HepG2 (cell line): ENCODE data around the gene CELSR2. TPM values are rescaled to one million over a fixed set of nuclear protein-coding genes. Genes with fewer than 3 reads are reported as not detected.

Experiments used
- ATAC-seq: fragments of 200-7000 bp; cut with Tn5 transposase; 3 replicates; pipeline ENCODE4 v1.9.1; 2020; ENCODE audit warnings: mild to moderate bottlenecking, moderate library complexity
- BruUV-seq: library from RNA; stranded (reverse); fragments of 400-500 nt; replicated peaks from 2 replicates; lab custom pipeline; 2021; lab: Mats Ljungman, UMichigan
- CTCF ChIA-PET: fragments of 300-600 bp; formaldehyde crosslinking; extraction: SDS; loops from one replicate; lab custom pipeline; 2021; ENCODE audit warnings: low total read pairs, inconsistent platforms, low intra/inter-chr PET ratio; lab: Yijun Ruan, JAX
- POLR2A ChIA-PET: fragments of 350-600 bp; sonication (Branson Sonifier 250); formaldehyde crosslinking; loops from one replicate; lab custom pipeline; 2020; ENCODE audit warnings: antibody characterized with exemption, inconsistent platforms; lab: Yijun Ruan, JAX
- DNase-seq: peaks from one replicate; pipeline ENCODE4 v3.0.0-alpha.2; 2015; ENCODE audit warnings: low spot score
- FAIRE-seq: peaks from 3 replicates; lab custom pipeline; 2011; peaks lifted over from hg19 to GRCh38; lab: Jason Lieb, UNC
- H2AFZ ChIP-seq: one replicate; pipeline ENCODE4 v1.6.1; 2011; ENCODE audit warnings: low read length, inconsistent platforms
- H3K27ac ChIP-seq: fragments of 300-600 bp; 3 replicates; pipeline ENCODE4 v1.8.0; 2011; ENCODE audit warnings: mixed run types, mild to moderate bottlenecking, mixed read lengths, low read length, inconsistent platforms; ENCODE audit not compliant: insufficient read depth; ENCODE audit errors: extremely low read length
- H3K27me3 ChIP-seq, 2 experiments: fragments of 200-600 bp in 1 of 2; 2 replicates in 1 of 2; 3 replicates in 1 of 2; pipeline versions ENCODE4 v1.6.0 to v1.8.0; 2011; ENCODE audit warnings: low read length in 2 of 2, mild to moderate bottlenecking in 2 of 2, moderate library complexity in 2 of 2, inconsistent platforms in 1 of 2; ENCODE audit not compliant: insufficient read depth in 2 of 2, control insufficient read depth in 1 of 2
- H3K36me3 ChIP-seq, 2 experiments: fragments of 200-600 bp in 1 of 2; replicated peaks in 1 of 2; 2 replicates in 1 of 2; 3 replicates in 1 of 2; pipeline versions ENCODE4 v1.5.1 to v1.8.0; 2011; ENCODE audit warnings: low read length in 2 of 2, inconsistent platforms in 1 of 2; ENCODE audit not compliant: insufficient read depth in 2 of 2, control insufficient read depth in 1 of 2
- H3K4me1 ChIP-seq: 2 replicates; pipeline ENCODE4 v1.5.1; 2012; ENCODE audit warnings: low read length, inconsistent platforms; ENCODE audit not compliant: insufficient read depth
- H3K4me2 ChIP-seq: 2 replicates; pipeline ENCODE4 v1.6.0; 2011; ENCODE audit warnings: low read depth, low read length, inconsistent platforms
- H3K4me3 ChIP-seq, 3 experiments: fragments of 200-600 bp in 1 of 3; sonication (generic), shearing (Covaris generic) in 1 of 3; replicated peaks in 1 of 3; 2 replicates each; pipeline ENCODE4 v1.5.1; 2011 to 2016; ENCODE audit warnings: low read length in 3 of 3, inconsistent platforms in 2 of 3, low read depth in 2 of 3, mild to moderate bottlenecking in 2 of 3, control low read depth in 1 of 3, mixed read lengths in 1 of 3; ENCODE audit not compliant: insufficient read depth in 1 of 3
- H3K79me2 ChIP-seq: one replicate; pipeline ENCODE4 v1.6.1; 2011; ENCODE audit warnings: low read length, inconsistent platforms; ENCODE audit not compliant: insufficient read depth
- H3K9ac ChIP-seq: 2 replicates; pipeline ENCODE4 v1.6.0; 2011; ENCODE audit warnings: mild to moderate bottlenecking, low read depth, low read length, inconsistent platforms; ENCODE audit not compliant: insufficient read depth
- H3K9me3 ChIP-seq: 2 replicates; pipeline ENCODE4 v1.5.1; 2012; ENCODE audit warnings: mild to moderate bottlenecking, low read length
- H4K20me1 ChIP-seq: 2 replicates; pipeline ENCODE4 v1.6.0; 2011; ENCODE audit warnings: inconsistent platforms, mild to moderate bottlenecking, low read length, moderate library complexity; ENCODE audit not compliant: insufficient read depth
- ATF1 ChIP-seq: IDR thresholded peaks from 2 replicates; pipeline ENCODE4 v1.6.1; 2016; ENCODE audit warnings: mild to moderate bottlenecking, control low read depth
- ATF7 ChIP-seq, 2 experiments: fragments of 450-650 bp in 1 of 2; sonication (generic) in 1 of 2; formaldehyde crosslinking in 1 of 2; IDR thresholded peaks; 2 replicates each; pipeline versions ENCODE4 v1.4.0 to v1.6.1; 2016 to 2020; ENCODE audit warnings: antibody characterized with exemption in 1 of 2, mild to moderate bottlenecking in 1 of 2, missing genetic modification reagents in 1 of 2
- BCL6 ChIP-seq: IDR thresholded peaks from 2 replicates; pipeline ENCODE4 v1.6.1; 2016; ENCODE audit warnings: missing genetic modification reagents, missing compliant biosample characterization
- CEBPG ChIP-seq: IDR thresholded peaks from 2 replicates; pipeline ENCODE4 v1.6.1; 2016
- HNRNPL ChIP-seq: fragments of 200-400 bp; formaldehyde crosslinking; IDR thresholded peaks from 2 replicates; pipeline ENCODE4 v1.6.1; 2017; ENCODE audit warnings: mild to moderate bottlenecking, low read depth, low read length
- MTF1 ChIP-seq: sonication (generic); formaldehyde crosslinking; IDR thresholded peaks from 2 replicates; pipeline ENCODE4 v1.5.0; 2020; ENCODE audit warnings: missing genetic modification reagents
- NCOA5 ChIP-seq: sonication (generic); formaldehyde crosslinking; IDR thresholded peaks from 2 replicates; pipeline ENCODE4 v1.4.0; 2020; ENCODE audit warnings: missing genetic modification reagents
- ZNF264 ChIP-seq: sonication (generic); formaldehyde crosslinking; IDR thresholded peaks from 2 replicates; pipeline ENCODE4 v1.4.0; 2020; ENCODE audit warnings: missing genetic modification reagents
- WGBS: methylation state at CpG from one replicate; pipeline ENCODE4 v1.1.6; 2017; ENCODE audit warnings: low lambda C conversion rate; 5-methylcytosine and 5-hydroxymethylcytosine counted together
- in situ Hi-C: cut with HindIII; loops from 2 replicates; pipeline ENCODE4 v1.10.0; 2017; ENCODE audit warnings: low pct_unique_long_range_greater_than_20kb; ENCODE audit not compliant: extremely low pct_ligation_motif_present
- intact Hi-C: fragments of 100-400 bp; cut with micrococcal nuclease; formaldehyde crosslinking; loops from one replicate; pipeline ENCODE4 v1.10.0; 2022; ENCODE audit not compliant: unreplicated experiment
- polyA plus RNA-seq, 8 experiments: library from polyadenylated mRNA; depleted of rRNA in 3 of 8; stranded (reverse) in 7 of 8; unstranded in 1 of 8; fragments of >200 nt; fragmentation: Illumina TruSeq in 4 of 8; extraction: Trizol in 4 of 8; gene quantifications; 2 replicates each; pipeline versions ENCODE4 v1.2.1 to v1.2.3, GENCODE V29; 2011 to 2016; ENCODE audit warnings: low read depth in 4 of 8, missing spikeins in 1 of 8, mixed read lengths in 1 of 8; ENCODE audit not compliant: insufficient read depth in 1 of 8
- total RNA-seq, 5 experiments: library from RNA; depleted of rRNA; stranded (reverse); fragments of >200 nt; fragmentation: Illumina TruSeq; extraction: Trizol; gene quantifications; 2 replicates each; pipeline ENCODE4 v1.2.3, GENCODE V29; 2016; ENCODE audit warnings: low read depth in 1 of 5

Gene CELSR2
- total and polyA plus RNA-seq, 2 of the 13 experiments (the other 11 are each of a cell fraction or from before 2014, with no cell fraction given) = 4.0 to 6.6 TPM

- H3K27me3 ChIP-seq = no peaks in the 10 kb centered on the region; a peak in 1 of 5 replicates
- H3K27ac ChIP-seq = no peak overlapping the region
- ATAC-seq = no peak
- intact Hi-C loops (loop anchor here (10.0 kb wide), 1 partner anchor 65 kb away; no protein-coding TSS in a partner anchor), in situ Hi-C loops (no loop called here)
- H3K9me3 ChIP-seq = no peaks in the 10 kb centered on the region
- POLR2A ChIA-PET = interaction anchor here (4.4 kb wide), 1 partner anchor 20 kb away, joined by 28 read pairs; no protein-coding TSS in a partner anchor
- BruUV-seq = no TSS peak
- WGBS = 95% methylated on average over 5 of the region's 5 CpGs
- CTCF ChIA-PET = no interaction called here
- no peak for TF ChIP-seq ATF7 (IDR thresholded peaks at IDR 0.05)
- TF ChIP-seq ATF7 (CRISPR knock-in tag; IDR thresholded peaks at IDR 0.05) = no peak
- no peak for TF ChIP-seq NCOA5 (CRISPR knock-in tag)
- TF ChIP-seq ZNF264 (CRISPR knock-in tag) = no peak
- TF ChIP-seq CEBPG = no peak
- TF ChIP-seq BCL6 (CRISPR knock-in tag) = no peak
- no peak for TF ChIP-seq MTF1 (CRISPR knock-in tag)
- H3K9ac ChIP-seq = no peak overlapping the region
- no peak overlapping the region for H3K4me3 ChIP-seq
- peaks cover 18% of the 10 kb centered on the region for H3K79me2 ChIP-seq
- FAIRE-seq = no peak
- no peak overlapping the region for H3K4me2 ChIP-seq
- peaks cover 4 to 12% of the 10 kb centered on the region in 2 experiments; a peak in 2 of 5 replicates for H3K36me3 ChIP-seq
- DNase-seq = no peak
- H4K20me1 ChIP-seq = no peaks in the 10 kb centered on the region
- H2AFZ ChIP-seq = no peak overlapping the region
- peaks cover 79% of the 10 kb centered on the region for H3K4me1 ChIP-seq
Observed at GRCh38 chr1:109279615-109280278, 30.4 kb downstream of the CELSR2 start.

- POLR2A ChIA-PET = no interaction called here
- DNase-seq = no peak
- TF ChIP-seq ATF1 (CRISPR knock-in tag) (no peak), HNRNPL (0 out of 2 replicates have a peak, but pooled peaks have one; percentile 1)
- TF ChIP-seq, all 625 proteins: peak for 1
- H2AFZ ChIP-seq = no peak overlapping the region
- no peak overlapping the region for H3K27ac ChIP-seq
- H3K9ac ChIP-seq = 0 out of 2 replicates have a peak overlapping the region, but pooled peaks have one; percentile 27
- WGBS = over 99% methylated on average over 9 of the region's 12 CpGs
- peaks cover 18% of the 10 kb centered on the region for H3K79me2 ChIP-seq
- H3K36me3 ChIP-seq = peaks cover 4 to 12% of the 10 kb centered on the region in 2 experiments; a peak in 2 of 5 replicates
- BruUV-seq = no TSS peak
- CTCF ChIA-PET = no interaction called here
- intact Hi-C loops (no loop called here), in situ Hi-C loops (no loop called here)
- H4K20me1 ChIP-seq = no peaks in the 10 kb centered on the region
- peaks cover 75% of the 10 kb centered on the region for H3K4me1 ChIP-seq
- H3K9me3 ChIP-seq = no peaks in the 10 kb centered on the region
- H3K27me3 ChIP-seq = no peaks in the 10 kb centered on the region; a peak in 1 of 5 replicates
- peak overlapping the region; percentile 83 for H3K4me2 ChIP-seq
- no peak overlapping the region for H3K4me3 ChIP-seq
- FAIRE-seq (no peak), ATAC-seq (no peak)
Observed at GRCh38 chr1:109280862-109281261, 31.5 kb downstream of the CELSR2 start.
